ENCODE results near the gene LIPC.

DNA sequence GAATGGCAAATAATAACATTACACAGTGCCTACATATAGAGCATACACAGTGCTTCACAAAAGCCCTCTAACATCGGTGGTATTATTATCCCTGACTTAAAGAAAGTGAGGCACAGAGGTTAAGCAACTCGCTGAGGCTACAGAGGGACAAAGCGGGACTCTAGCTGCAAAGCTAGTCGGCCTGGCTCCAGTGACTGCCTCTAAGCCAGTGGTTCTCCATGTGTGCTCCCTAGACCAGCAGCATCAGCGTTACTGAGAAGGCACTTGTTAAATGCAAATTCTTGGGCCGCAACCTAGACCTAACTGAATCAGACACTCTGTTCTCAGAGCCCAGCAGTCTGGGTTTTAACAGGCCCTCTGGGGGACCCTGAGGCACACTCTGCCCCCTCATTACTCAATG lies 33.1 kb upstream of the LIPC start:
- no peak for TF ChIP-seq CTCF (IDR thresholded peaks at IDR 0.05; ENCODE audit: low read length)
- TF ChIP-seq EZH2phosphoT487 (IDR thresholded peaks at IDR 0.05; ENCODE audit: low read length): no peak
